ENCODE results near the gene ALX4.

The ALX4 gene

DNA sequence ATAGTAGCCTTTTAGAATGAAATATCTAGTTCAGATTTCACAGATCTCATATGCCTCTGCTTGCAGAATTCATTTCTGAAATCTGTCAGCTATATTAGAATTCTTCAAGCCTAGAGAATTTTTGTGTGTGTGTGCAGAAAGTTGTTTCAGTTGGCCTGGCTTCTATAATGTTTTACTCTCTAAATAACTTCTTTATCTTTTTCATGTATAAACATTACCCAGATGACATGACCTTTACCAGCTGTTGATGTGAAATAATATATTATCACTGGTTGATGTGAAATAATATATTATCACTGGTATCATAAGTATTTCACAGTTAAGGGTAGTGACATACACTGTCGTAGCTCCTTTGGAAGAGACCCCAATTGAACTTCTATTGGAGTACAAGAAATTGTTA is 72.8 kb downstream of the ALX4 start:
- TF ChIP-seq, protein P1, sequence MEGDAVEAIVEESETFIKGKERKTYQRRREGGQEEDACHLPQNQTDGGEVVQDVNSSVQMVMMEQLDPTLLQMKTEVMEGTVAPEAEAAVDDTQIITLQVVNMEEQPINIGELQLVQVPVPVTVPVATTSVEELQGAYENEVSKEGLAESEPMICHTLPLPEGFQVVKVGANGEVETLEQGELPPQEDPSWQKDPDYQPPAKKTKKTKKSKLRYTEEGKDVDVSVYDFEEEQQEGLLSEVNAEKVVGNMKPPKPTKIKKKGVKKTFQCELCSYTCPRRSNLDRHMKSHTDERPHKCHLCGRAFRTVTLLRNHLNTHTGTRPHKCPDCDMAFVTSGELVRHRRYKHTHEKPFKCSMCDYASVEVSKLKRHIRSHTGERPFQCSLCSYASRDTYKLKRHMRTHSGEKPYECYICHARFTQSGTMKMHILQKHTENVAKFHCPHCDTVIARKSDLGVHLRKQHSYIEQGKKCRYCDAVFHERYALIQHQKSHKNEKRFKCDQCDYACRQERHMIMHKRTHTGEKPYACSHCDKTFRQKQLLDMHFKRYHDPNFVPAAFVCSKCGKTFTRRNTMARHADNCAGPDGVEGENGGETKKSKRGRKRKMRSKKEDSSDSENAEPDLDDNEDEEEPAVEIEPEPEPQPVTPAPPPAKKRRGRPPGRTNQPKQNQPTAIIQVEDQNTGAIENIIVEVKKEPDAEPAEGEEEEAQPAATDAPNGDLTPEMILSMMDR (IDR thresholded peaks at IDR 0.05) = no peak

DNA sequence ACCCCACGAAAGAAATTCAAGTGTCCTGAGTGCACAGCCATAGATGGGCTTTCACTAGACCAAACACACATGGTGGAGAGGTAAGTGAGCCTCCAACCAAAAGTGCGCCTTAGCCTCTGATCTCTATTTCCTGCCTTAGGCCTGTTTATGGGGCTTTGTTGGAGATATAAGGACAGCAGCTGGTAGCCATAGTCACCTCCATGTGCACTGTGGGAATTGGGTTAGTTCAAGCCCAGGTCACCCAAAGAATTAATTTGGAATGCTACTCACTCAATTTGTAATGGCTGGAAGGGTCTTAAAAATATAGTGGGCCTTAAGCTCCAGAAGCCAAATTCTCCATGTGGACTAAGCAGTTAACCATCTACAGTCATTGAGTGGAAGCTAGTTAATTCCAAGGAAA is 73.6 kb downstream of the ALX4 start:
- TF ChIP-seq, protein P1 (IDR thresholded peaks at IDR 0.05) = no peak

- TF ChIP-seq, protein P1 (IDR thresholded peaks at IDR 0.05) = no peak
Observed at GRCh38 chr11:44235765-44236201, 74.2 kb downstream of the ALX4 start.

DNA sequence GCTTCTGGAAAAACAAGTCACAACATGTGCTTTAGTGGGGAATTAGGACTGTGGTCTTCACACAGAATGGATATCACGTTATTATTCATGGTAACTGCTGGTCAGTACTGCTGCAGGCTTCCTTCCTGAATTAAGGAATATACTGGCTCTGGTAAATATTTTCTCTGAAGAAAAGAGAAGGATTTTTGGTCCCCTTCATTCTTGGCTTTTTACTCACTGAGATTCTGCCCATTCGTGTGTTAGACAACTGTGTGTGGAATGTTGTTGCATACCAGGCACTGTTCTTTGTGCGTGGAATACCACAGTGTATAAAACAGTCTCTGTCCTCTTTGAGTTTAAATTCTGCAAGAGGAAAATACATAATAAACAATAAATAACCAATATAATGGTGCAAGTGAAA is 80.3 kb downstream of the ALX4 start:
- TF ChIP-seq, protein P1 (IDR thresholded peaks at IDR 0.05) = no peak

- TF ChIP-seq, protein P1 (IDR thresholded peaks at IDR 0.05) = no peak
Observed at GRCh38 chr11:44229098-44229497, 80.8 kb downstream of the ALX4 start.

- TF ChIP-seq, protein P1 (IDR thresholded peaks at IDR 0.05) = no peak
Observed at GRCh38 chr11:44228379-44228778, 81.6 kb downstream of the ALX4 start.

DNA sequence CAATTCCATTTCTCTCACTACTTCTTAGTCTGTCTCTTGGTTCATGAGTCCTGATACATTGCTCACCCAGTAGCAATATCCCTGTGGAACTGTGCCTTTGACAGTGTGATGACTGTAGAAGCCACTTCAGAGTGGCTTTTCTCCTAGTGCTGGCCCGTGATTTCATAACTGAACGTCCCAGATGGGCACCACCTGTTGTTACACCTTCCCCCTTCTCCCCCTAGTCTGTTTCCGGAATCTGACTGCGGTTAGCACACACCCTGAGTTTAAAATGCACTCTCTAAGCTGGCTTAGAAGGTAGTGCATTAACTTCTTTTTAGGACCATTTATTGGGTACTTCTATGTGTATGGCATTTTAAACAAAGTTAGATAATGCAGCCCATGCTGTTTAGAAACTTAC is 83.0 kb downstream of the ALX4 start:
- TF ChIP-seq, protein P1 (IDR thresholded peaks at IDR 0.05) = no peak

DNA sequence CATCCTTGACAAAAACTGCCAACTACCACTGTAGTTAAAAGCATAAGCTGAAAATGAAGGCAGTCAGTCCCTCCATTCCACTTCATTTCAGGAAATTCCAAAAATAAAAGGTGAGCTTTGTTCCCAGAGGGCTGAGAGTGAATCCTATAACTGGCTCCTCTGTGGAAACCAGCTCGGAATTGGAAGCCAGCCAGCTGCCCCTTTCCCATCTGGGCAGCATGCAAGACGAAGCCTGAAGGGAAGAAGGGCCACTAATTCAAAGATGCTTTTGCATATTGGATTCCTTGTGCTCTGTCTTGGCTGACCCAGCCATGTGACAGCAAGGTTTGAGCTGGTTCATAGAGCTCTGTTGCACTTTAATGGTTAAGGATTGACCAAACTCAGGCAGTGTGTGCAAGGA is 83.4 kb downstream of the ALX4 start:
- TF ChIP-seq, protein P1 (IDR thresholded peaks at IDR 0.05) = no peak
